ENCODE data around the gene GALNT13. TPM values are rescaled to one million over a fixed set of nuclear protein-coding genes. Genes with fewer than 3 reads are reported as not detected.

The GALNT13 gene
- polyA plus RNA-seq, 2 of the 4 experiments (the other 2 are of a cell fraction), result 12.1 to 15.6 TPM

GRCh38 chr2:154462634-154463033 lies 590.9 kb downstream of the GALNT13 start:
- Histone ChIP-seq H3K9me3 (no peaks in the 10 kb centered on the region), H3K4me1 (no peaks in the 10 kb centered on the region), H3K4me3 (no peak overlapping the region), H3K4me2 (no peak overlapping the region), H3K27ac (no peak overlapping the region)
- TF ChIP-seq CBX2 (IDR thresholded peaks at IDR 0.05; ENCODE audit: borderline replicate concordance, low read depth) (no peak), EP300 (IDR thresholded peaks at IDR 0.05) (no peak), REST (IDR thresholded peaks at IDR 0.05) (no peak), RFX5 (IDR thresholded peaks at IDR 0.05) (no peak), ZSCAN20 (CRISPR knock-in tag; IDR thresholded peaks at IDR 0.05) (no peak), CEBPB (IDR thresholded peaks at IDR 0.05) (no peak), PHF8 (IDR thresholded peaks at IDR 0.05; ENCODE audit: borderline replicate concordance, low read depth) (no peak), HDAC2 (IDR thresholded peaks at IDR 0.05) (no peak), NFE2L2 (conservative IDR thresholded peaks at IDR 0.05; ENCODE audit: low read length) (no peak), TP53 (CRISPR knock-in tag; IDR thresholded peaks at IDR 0.05) (no peak), MAFK (IDR thresholded peaks at IDR 0.05; ENCODE audit: partially characterized antibody) (no peak), MAZ (IDR thresholded peaks at IDR 0.05; ENCODE audit: borderline replicate concordance, low read depth, low read length) (no peak), HOXB13 (CRISPR knock-in tag; IDR thresholded peaks at IDR 0.05; ENCODE audit: low read depth) (no peak), HOXB5 (CRISPR knock-in tag; IDR thresholded peaks at IDR 0.05) (no peak), KDM5A (IDR thresholded peaks at IDR 0.05) (no peak), CHD2 (IDR thresholded peaks at IDR 0.05; ENCODE audit: low read length, partially characterized antibody) (no peak), NR3C1 (IDR thresholded peaks at IDR 0.05) (no peak)
- TF ChIP-seq, protein P1, sequence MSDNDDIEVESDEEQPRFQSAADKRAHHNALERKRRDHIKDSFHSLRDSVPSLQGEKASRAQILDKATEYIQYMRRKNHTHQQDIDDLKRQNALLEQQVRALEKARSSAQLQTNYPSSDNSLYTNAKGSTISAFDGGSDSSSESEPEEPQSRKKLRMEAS (IDR thresholded peaks at IDR 0.05), result no peak
- TF ChIP-seq, protein P2, sequence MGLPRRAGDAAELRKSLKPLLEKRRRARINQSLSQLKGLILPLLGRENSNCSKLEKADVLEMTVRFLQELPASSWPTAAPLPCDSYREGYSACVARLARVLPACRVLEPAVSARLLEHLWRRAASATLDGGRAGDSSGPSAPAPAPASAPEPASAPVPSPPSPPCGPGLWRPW (IDR thresholded peaks at IDR 0.05), result no peak
- DNase-seq (ENCODE audit: low read depth in 1 of 2, low spot score in 1 of 2), result no peak
- FAIRE-seq, result no peak
- WGBS (ENCODE audit: missing lambda C conversion rate), result 39% methylated on average over 5 of the region's 5 CpGs
- POLR2A ChIA-PET, result no interaction called here
- CTCF ChIA-PET, result no interaction called here
- ATAC-seq, result no peak

GRCh38 chr2:154466226-154466625 lies 594.5 kb downstream of the GALNT13 start:
- no peak overlapping the region for H3K4me3 ChIP-seq
- H3K27ac ChIP-seq, result no peak overlapping the region
- no peak for ATAC-seq
- H3K4me2 ChIP-seq, result no peak overlapping the region
- no peaks in the 10 kb centered on the region for H3K9me3 ChIP-seq
- 73% methylated on average over 4 of the region's 4 CpGs for WGBS (ENCODE audit: missing lambda C conversion rate)
- H3K4me1 ChIP-seq, result no peaks in the 10 kb centered on the region
- no peak for FAIRE-seq
- CTCF ChIA-PET, result no interaction called here
- POLR2A ChIA-PET, result no interaction called here
- DNase-seq (ENCODE audit: low read depth in 1 of 2, low spot score in 1 of 2), result no peak
- TF ChIP-seq EP300 (IDR thresholded peaks at IDR 0.05) (no peak), HOXB5 (CRISPR knock-in tag; IDR thresholded peaks at IDR 0.05) (no peak), HOXB13 (CRISPR knock-in tag; IDR thresholded peaks at IDR 0.05; ENCODE audit: low read depth) (no peak), BHLHE40 (IDR thresholded peaks at IDR 0.05; ENCODE audit: low read depth, low read length) (no peak), BCL3 (IDR thresholded peaks at IDR 0.05) (no peak), CBX8 (IDR thresholded peaks at IDR 0.05) (no peak), FOSL2 (IDR thresholded peaks at IDR 0.05) (no peak), FOSL2 (CRISPR knock-in tag; IDR thresholded peaks at IDR 0.05) (no peak), POLR2AphosphoS2 (conservative IDR thresholded peaks at IDR 0.05; ENCODE audit: low read length) (no peak), KDM5A (IDR thresholded peaks at IDR 0.05) (no peak), CTCF (IDR thresholded peaks at IDR 0.05) (no peak), PBX3 (IDR thresholded peaks at IDR 0.05) (no peak), RNF2 (IDR thresholded peaks at IDR 0.05; ENCODE audit: borderline replicate concordance, low read depth) (no peak)
- TF ChIP-seq, protein P3, sequence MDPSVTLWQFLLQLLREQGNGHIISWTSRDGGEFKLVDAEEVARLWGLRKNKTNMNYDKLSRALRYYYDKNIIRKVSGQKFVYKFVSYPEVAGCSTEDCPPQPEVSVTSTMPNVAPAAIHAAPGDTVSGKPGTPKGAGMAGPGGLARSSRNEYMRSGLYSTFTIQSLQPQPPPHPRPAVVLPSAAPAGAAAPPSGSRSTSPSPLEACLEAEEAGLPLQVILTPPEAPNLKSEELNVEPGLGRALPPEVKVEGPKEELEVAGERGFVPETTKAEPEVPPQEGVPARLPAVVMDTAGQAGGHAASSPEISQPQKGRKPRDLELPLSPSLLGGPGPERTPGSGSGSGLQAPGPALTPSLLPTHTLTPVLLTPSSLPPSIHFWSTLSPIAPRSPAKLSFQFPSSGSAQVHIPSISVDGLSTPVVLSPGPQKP (IDR thresholded peaks at IDR 0.05; ENCODE audit: low read depth, low read length), result no peak
